T-cell (primary cell): Measurements from ENCODE around the gene CYP4F8. TPM values are rescaled to one million over a fixed set of nuclear protein-coding genes. Genes with fewer than 3 reads are reported as not detected.

Experiments used
- ATAC-seq, 4 experiments: fragments of 200-7000 bp in 3 of 4; fragments of 150-1000 bp in 1 of 4; cut with Tn5 transposase; replicated peaks in 1 of 4; 1 replicate in 3 of 4; 2 replicates in 1 of 4; pipeline ENCODE4 v1.10.0; 2021; ENCODE audit warnings: moderate library complexity in 3 of 4, mild to moderate bottlenecking in 2 of 4, moderate number of reproducible peaks in 1 of 4
- CTCF ChIA-PET, 2 donors: fragments of 300-600 bp; sonication (Branson Sonifier 250); formaldehyde crosslinking; loops; one replicate each; lab custom pipeline; 2022; ENCODE audit warnings: antibody characterized with exemption in 2 of 2; lab: Charles Lee
- POLR2A ChIA-PET, 2 donors: fragments of 300-600 bp; sonication (Branson Sonifier 250); formaldehyde crosslinking; loops; one replicate each; lab custom pipeline; 2022; ENCODE audit warnings: antibody characterized with exemption in 2 of 2; lab: Charles Lee
- DNase-seq, 35 experiments: peaks; one replicate each; pipeline versions ENCODE4 v3.0.0 to v3.0.0-alpha.2; 2013 to 2023
- H3K27ac ChIP-seq: one replicate; pipeline ENCODE4 v1.5.1; 2013; ENCODE audit warnings: low read length
- H3K27me3 ChIP-seq, 2 experiments: replicated peaks in 1 of 2; 1 replicate in 1 of 2; 2 replicates in 1 of 2; pipeline versions ENCODE4 v1.6.1 to v1.7.0; 2013; ENCODE audit warnings: low read length in 1 of 2, mixed read lengths in 1 of 2; ENCODE audit not compliant: control insufficient read depth in 2 of 2, insufficient read depth in 2 of 2; ENCODE audit errors: extremely low read depth in 1 of 2
- H3K36me3 ChIP-seq, 2 donors: 1 replicate in 1 of 2; 2 replicates in 1 of 2; pipeline versions ENCODE4 v1.6.1 to v1.7.0; 2013; ENCODE audit warnings: low read length in 1 of 2; ENCODE audit not compliant: control insufficient read depth in 2 of 2, insufficient read depth in 1 of 2; ENCODE audit errors: extremely low read depth in 1 of 2
- H3K4me1 ChIP-seq, 2 experiments: 1 replicate in 1 of 2; 2 replicates in 1 of 2; pipeline versions ENCODE4 v1.6.1 to v1.7.0; 2013; ENCODE audit warnings: low read length in 2 of 2, mixed read lengths in 1 of 2; ENCODE audit not compliant: insufficient read depth in 2 of 2, control insufficient read depth in 1 of 2; ENCODE audit errors: extremely low read depth in 1 of 2
- H3K4me3 ChIP-seq, 2 donors: 1 replicate in 1 of 2; 2 replicates in 1 of 2; pipeline versions ENCODE4 v1.5.1 to v1.7.0; 2013; ENCODE audit warnings: mild to moderate bottlenecking in 2 of 2, low read length in 1 of 2, moderate library complexity in 1 of 2; ENCODE audit not compliant: control insufficient read depth in 1 of 2; ENCODE audit errors: extremely low read depth in 1 of 2
- H3K9me3 ChIP-seq: 2 replicates; pipeline ENCODE4 v1.7.0; 2013
- H3K27ac Mint-ChIP-seq, 2 donors: one replicate each; pipeline ENCODE4 v1.8.0; 2020 to 2021; ENCODE audit warnings: mild to moderate bottlenecking in 2 of 2, mixed read lengths in 2 of 2
- H3K27me3 Mint-ChIP-seq, 2 donors: one replicate each; pipeline ENCODE4 v1.8.0; 2021 to 2022; ENCODE audit warnings: mixed read lengths in 2 of 2
- H3K36me3 Mint-ChIP-seq: one replicate; pipeline ENCODE4 v1.8.0; 2021; ENCODE audit warnings: mixed read lengths
- H3K4me1 Mint-ChIP-seq, 3 donors: one replicate each; pipeline ENCODE4 v1.8.0; 2020 to 2022; ENCODE audit warnings: mixed read lengths in 3 of 3, mild to moderate bottlenecking in 1 of 3
- H3K4me3 Mint-ChIP-seq, 3 donors: one replicate each; pipeline ENCODE4 v1.8.0; 2020 to 2022; ENCODE audit warnings: mild to moderate bottlenecking in 3 of 3, mixed read lengths in 3 of 3, moderate library complexity in 3 of 3
- H3K9me3 Mint-ChIP-seq, 3 donors: one replicate each; pipeline ENCODE4 v1.8.0; 2020 to 2022; ENCODE audit warnings: mixed read lengths in 3 of 3
- WGBS: methylation state at CpG from one replicate; pipeline ENCODE4 v1.1.5; 2013; ENCODE audit warnings: missing lambda C conversion rate; ENCODE audit not compliant: insufficient coverage; 5-methylcytosine and 5-hydroxymethylcytosine counted together
- total RNA-seq, 35 experiments: library from RNA in 6 of 35; stranded (reverse) in 6 of 35; fragments of 120-200 nt in 1 of 35; gene quantifications; one replicate each; pipeline versions ENCODE4 v1.2.1 to v1.2.4 and lab custom pipeline; 2013 to 2026

Gene CYP4F8
- total RNA-seq, 5 donors from 2014 or later (not counting 1 experiment from before 2014, with no cell fraction given): not detected

DNA sequence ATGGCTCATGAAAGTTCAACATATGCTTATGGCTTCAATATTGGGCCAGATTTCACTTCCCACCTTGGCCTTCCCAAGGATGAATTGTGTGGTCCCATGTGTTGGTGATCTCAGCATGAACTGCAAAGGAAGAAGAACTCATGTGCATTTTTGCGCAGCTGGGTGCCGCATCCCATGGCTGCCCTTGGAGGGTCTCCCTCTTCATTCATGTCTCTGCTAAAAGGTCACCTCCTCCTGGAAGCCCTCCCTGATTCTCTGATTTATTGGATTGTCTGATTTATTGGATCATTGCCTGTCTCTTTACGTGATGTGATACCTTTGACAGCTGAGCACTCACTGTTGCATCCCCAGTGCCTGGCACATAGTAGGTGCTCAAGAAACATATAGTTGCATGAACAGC, 1.7 kb upstream of the CYP4F8 start:
- Histone ChIP-seq H3K27me3 (peaks cover 0 to 12% of the 10 kb centered on the region in 2 experiments), H3K9me3 (no peaks in the 10 kb centered on the region), H3K4me1 (no peaks in the 10 kb centered on the region), H3K27ac (no peak overlapping the region), H3K4me3 (no peak overlapping the region), H3K36me3 (no peaks in the 10 kb centered on the region)
- no peak overlapping the region for H3K4me3 Mint-ChIP-seq
- POLR2A ChIA-PET: interaction anchor here in 1 of 2 donors (1.0 kb wide), 1 partner anchor 8 kb away, joined by 3 read pairs; no protein-coding TSS in a partner anchor
- peaks cover 20 to 25% of the 10 kb centered on the region in 2 donors for H3K27me3 Mint-ChIP-seq
- CTCF ChIA-PET: no interaction called here
- H3K36me3 Mint-ChIP-seq: no peaks in the 10 kb centered on the region
- DNase-seq (no peak), ATAC-seq (no peak)
- H3K27ac Mint-ChIP-seq: no peak overlapping the region
- no CpG with 5 or more reads among the region's 3 CpGs for WGBS
- no peaks in the 10 kb centered on the region for H3K4me1 Mint-ChIP-seq
- no peaks in the 10 kb centered on the region for H3K9me3 Mint-ChIP-seq

GRCh38 chr19:15615526-15615925, 508 bp downstream of the CYP4F8 start:
- Mint-ChIP-seq H3K27ac (no peak overlapping the region), H3K27me3 (peaks cover 27 to 43% of the 10 kb centered on the region in 2 donors), H3K4me3 (no peak overlapping the region), H3K9me3 (no peaks in the 10 kb centered on the region), H3K4me1 (no peaks in the 10 kb centered on the region), H3K36me3 (no peaks in the 10 kb centered on the region)
- Histone ChIP-seq H3K27ac (no peak overlapping the region), H3K4me1 (no peaks in the 10 kb centered on the region), H3K9me3 (no peaks in the 10 kb centered on the region), H3K27me3 (peaks cover 0 to 27% of the 10 kb centered on the region in 2 experiments), H3K36me3 (no peaks in the 10 kb centered on the region), H3K4me3 (no peak overlapping the region)
- DNase-seq: no peak
- ATAC-seq: no peak
- ChIA-PET CTCF (no interaction called here), POLR2A (no interaction called here)
- WGBS: 74% methylated on average over 10 of the region's 14 CpGs

DNA sequence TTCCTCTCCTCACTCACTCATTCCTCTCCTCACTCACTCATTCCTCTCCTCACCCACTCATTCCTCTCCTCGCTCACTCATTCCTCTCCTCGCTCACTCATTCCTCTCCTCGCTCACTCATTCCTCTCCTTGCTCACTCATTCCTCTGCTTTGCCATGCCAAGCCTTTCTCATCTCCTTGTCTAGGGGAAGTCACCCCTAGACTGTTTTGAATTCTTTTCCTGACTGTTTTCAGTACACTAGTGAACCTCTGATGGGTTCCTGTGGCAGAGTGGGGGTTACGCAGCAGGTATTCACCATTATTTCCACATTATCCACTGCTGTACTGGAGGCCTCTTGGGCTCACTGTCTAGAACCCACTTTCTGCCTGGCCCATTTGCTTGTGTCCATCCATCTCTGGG, 1.2 kb downstream of the CYP4F8 start:
- 71% methylated on average over 1 of the region's 4 CpGs for WGBS
- no peak for ATAC-seq
- no peaks in the 10 kb centered on the region for H3K4me1 ChIP-seq

DNA sequence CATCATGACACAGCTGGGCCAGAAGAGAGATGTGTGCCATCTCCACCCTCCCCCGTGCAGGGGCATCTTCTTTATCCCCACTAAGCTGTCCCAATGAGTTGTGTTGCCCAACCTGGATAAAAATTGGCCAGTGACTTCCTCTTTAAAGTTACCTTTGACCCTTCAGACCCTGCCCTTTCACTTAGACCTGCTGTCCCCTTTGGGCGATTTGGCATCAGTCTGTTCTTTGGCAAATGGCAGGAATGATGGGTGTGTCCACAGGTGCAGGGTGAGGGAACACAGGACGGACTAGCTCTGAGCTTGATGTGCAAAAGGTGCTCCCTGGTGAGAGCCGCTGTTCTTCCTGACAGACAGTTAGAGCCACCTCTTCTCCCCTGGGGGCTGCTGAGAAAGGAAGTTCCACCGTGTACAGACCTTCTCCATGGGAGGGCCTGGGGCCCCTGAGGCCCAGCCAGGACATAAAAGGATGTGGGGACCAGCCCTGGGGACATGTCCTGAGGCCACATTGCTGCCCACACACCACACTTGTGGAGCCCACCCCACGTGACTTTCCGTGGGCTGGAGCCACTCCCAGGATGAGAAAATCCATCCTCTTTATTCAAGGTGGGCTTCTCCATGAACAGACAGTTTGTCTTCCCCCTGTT, 1.7 kb downstream of the CYP4F8 start:
- ChIA-PET POLR2A (no interaction called here), CTCF (no interaction called here)
- Mint-ChIP-seq H3K4me3 (no peak overlapping the region), H3K9me3 (no peaks in the 10 kb centered on the region), H3K27me3 (peaks cover 22 to 52% of the 10 kb centered on the region in 2 donors), H3K27ac (no peak overlapping the region), H3K4me1 (no peaks in the 10 kb centered on the region), H3K36me3 (no peaks in the 10 kb centered on the region)
- Histone ChIP-seq H3K4me1 (no peaks in the 10 kb centered on the region), H3K4me3 (no peak overlapping the region), H3K27me3 (peaks cover 0 to 28% of the 10 kb centered on the region in 2 experiments), H3K9me3 (no peaks in the 10 kb centered on the region), H3K36me3 (no peaks in the 10 kb centered on the region), H3K27ac (no peak overlapping the region)
- WGBS: 47% methylated on average over 5 of the region's 7 CpGs
- ATAC-seq (no peak), DNase-seq (no peak)

More for the DNA sequence above, 1.2 kb downstream of the CYP4F8 start:
- no peak for DNase-seq
- peaks cover 22 to 47% of the 10 kb centered on the region in 2 donors for H3K27me3 Mint-ChIP-seq
- Histone ChIP-seq H3K27me3 (peaks cover 0 to 27% of the 10 kb centered on the region in 2 experiments), H3K4me3 (no peak overlapping the region), H3K27ac (no peak overlapping the region), H3K36me3 (no peaks in the 10 kb centered on the region), H3K9me3 (no peaks in the 10 kb centered on the region)
- H3K4me3 Mint-ChIP-seq: no peak overlapping the region
- CTCF ChIA-PET: no interaction called here
- no peaks in the 10 kb centered on the region for H3K9me3 Mint-ChIP-seq
- POLR2A ChIA-PET: no interaction called here
- H3K4me1 Mint-ChIP-seq: no peaks in the 10 kb centered on the region
- H3K27ac Mint-ChIP-seq: no peak overlapping the region
- H3K36me3 Mint-ChIP-seq: no peaks in the 10 kb centered on the region

DNA sequence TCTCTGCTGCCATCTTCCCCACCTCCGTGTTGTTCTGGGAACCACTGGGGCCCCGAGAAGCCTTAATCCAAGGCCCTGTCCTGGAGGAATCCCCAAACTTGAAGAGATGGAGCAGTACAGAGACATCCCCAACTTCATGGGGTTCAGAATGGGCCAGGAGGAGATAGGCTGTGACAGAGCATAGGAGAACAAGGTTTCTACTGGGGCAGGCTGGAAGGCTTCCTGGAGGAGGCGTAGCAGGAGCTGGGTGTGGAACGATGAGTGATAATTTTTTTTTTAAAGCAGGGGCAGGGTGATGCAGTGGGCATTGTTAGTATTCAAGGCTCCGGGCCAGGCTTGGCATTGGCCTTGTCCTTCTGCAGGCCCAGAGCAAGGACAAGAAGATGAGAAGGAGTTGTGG, 3.3 kb downstream of the CYP4F8 start:
- Histone ChIP-seq H3K4me3 (no peak overlapping the region), H3K27ac (no peak overlapping the region), H3K27me3 (peaks cover 0 to 35% of the 10 kb centered on the region in 2 experiments), H3K9me3 (no peaks in the 10 kb centered on the region), H3K4me1 (no peaks in the 10 kb centered on the region), H3K36me3 (no peaks in the 10 kb centered on the region)
- ATAC-seq (no peak), DNase-seq (no peak)
- H3K36me3 Mint-ChIP-seq: no peaks in the 10 kb centered on the region
- no peak overlapping the region for H3K4me3 Mint-ChIP-seq
- H3K9me3 Mint-ChIP-seq: no peaks in the 10 kb centered on the region
- POLR2A ChIA-PET: no interaction called here
- peaks cover 32 to 63% of the 10 kb centered on the region in 2 donors for H3K27me3 Mint-ChIP-seq
- CTCF ChIA-PET: no interaction called here
- H3K4me1 Mint-ChIP-seq: no peaks in the 10 kb centered on the region
- no peak overlapping the region for H3K27ac Mint-ChIP-seq
- WGBS: 53% methylated on average over 3 of the region's 5 CpGs

GRCh38 chr19:15621801-15622200, 6.8 kb downstream of the CYP4F8 start:
- Mint-ChIP-seq H3K27me3 (peaks cover 44 to 55% of the 10 kb centered on the region in 2 donors), H3K36me3 (no peaks in the 10 kb centered on the region), H3K27ac (no peak overlapping the region), H3K9me3 (no peaks in the 10 kb centered on the region), H3K4me1 (no peaks in the 10 kb centered on the region), H3K4me3 (no peak overlapping the region)
- no peaks in the 10 kb centered on the region for H3K9me3 ChIP-seq
- DNase-seq (no peak), ATAC-seq (no peak)
- no peaks in the 10 kb centered on the region for H3K36me3 ChIP-seq
- no CpG with 5 or more reads among the region's 1 CpG for WGBS
- ChIA-PET POLR2A (no interaction called here), CTCF (no interaction called here)
- H3K4me3 ChIP-seq: no peak overlapping the region
- no peaks in the 10 kb centered on the region for H3K4me1 ChIP-seq
- peaks cover 0 to 35% of the 10 kb centered on the region in 2 experiments for H3K27me3 ChIP-seq
- H3K27ac ChIP-seq: no peak overlapping the region
